ENCODE data around the gene PDZD2.

The PDZD2 gene

GRCh38 chr5:31889001-31889561 is 250.2 kb downstream of the PDZD2 start:
- DNase-seq = no peak

GRCh38 chr5:31890046-31890445 is 251.1 kb downstream of the PDZD2 start:
- DNase-seq = no peak

GRCh38 chr5:31894141-31894540 is 255.2 kb downstream of the PDZD2 start:
- DNase-seq = no peak

GRCh38 chr5:31895199-31895820 is 256.4 kb downstream of the PDZD2 start:
- no peak for DNase-seq

- no peak for DNase-seq
Measured at GRCh38 chr5:31898036-31898632, 259.2 kb downstream of the PDZD2 start.

GRCh38 chr5:31900296-31900865 is 261.4 kb downstream of the PDZD2 start:
- DNase-seq = no peak

- no peak for DNase-seq
Measured at GRCh38 chr5:31901807-31902530, 263.0 kb downstream of the PDZD2 start.

GRCh38 chr5:31908396-31908795 is 269.5 kb downstream of the PDZD2 start:
- DNase-seq = peak in 1 of 2 experiments; percentile 18

- no peak for DNase-seq
Measured at GRCh38 chr5:31909073-31909472, 270.1 kb downstream of the PDZD2 start.

GRCh38 chr5:31911291-31912265 is 272.6 kb downstream of the PDZD2 start:
- no peak for DNase-seq

- DNase-seq = no peak
Measured at GRCh38 chr5:31913808-31914207, 274.9 kb downstream of the PDZD2 start.

GRCh38 chr5:31916327-31916726 is 277.4 kb downstream of the PDZD2 start:
- DNase-seq = no peak

- DNase-seq = no peak
Measured at GRCh38 chr5:31918739-31919138, 279.8 kb downstream of the PDZD2 start.

GRCh38 chr5:31921852-31922305 is 282.9 kb downstream of the PDZD2 start:
- no peak for DNase-seq

GRCh38 chr5:31924005-31924404 is 285.1 kb downstream of the PDZD2 start:
- DNase-seq = no peak

GRCh38 chr5:31931874-31932273 is 292.9 kb downstream of the PDZD2 start:
- DNase-seq = no peak

- DNase-seq = no peak
Measured at GRCh38 chr5:31934156-31934555, 295.2 kb downstream of the PDZD2 start.

GRCh38 chr5:31935496-31936369 is 296.8 kb downstream of the PDZD2 start:
- no peak for DNase-seq

- no peak for DNase-seq
Measured at GRCh38 chr5:31936683-31937082, 297.8 kb downstream of the PDZD2 start.

- DNase-seq = no peak
Measured at GRCh38 chr5:31937226-31937625, 298.3 kb downstream of the PDZD2 start.

- DNase-seq = no peak
Measured at GRCh38 chr5:31937703-31938102, 298.8 kb downstream of the PDZD2 start.
